Left ventricle myocardium superior (tissue), 1 donor: ENCODE measurements around the gene DRC7. TPM values are rescaled to one million over a fixed set of nuclear protein-coding genes. Genes with fewer than 3 reads are reported as not detected.

Experiments used
- ATAC-seq: fragments of 200-7000 bp; cut with Tn5 transposase; one replicate; pipeline ENCODE4 v1.9.1; 2020; ENCODE audit warnings: mild to moderate bottlenecking, moderate library complexity
- DNase-seq: peaks from one replicate; pipeline ENCODE4 v3.0.0-alpha.2; 2020
- intact Hi-C: fragments of 100-400 bp; cut with micrococcal nuclease; formaldehyde crosslinking; loops from one replicate; pipeline ENCODE4 v1.11.0; 2022
- total RNA-seq: library from RNA; stranded (reverse); fragmentation: NEBNext Ultra II Directional; extraction: Animal tissue kit (Norgen Biotek cat#: 25700); gene quantifications from one replicate; pipeline ENCODE4 v1.2.1, GENCODE V29; 2021
- donor health status: DM: no; HTN: yes; CAD: no; lungs with severe emphysema.

The DRC7 gene
- total RNA-seq, 1 donor from 2014 or later, result not detected

GRCh38 chr16:57754354-57755060 is 59.9 kb downstream of the DRC7 start:
- peak; percentile 15 for DNase-seq
- intact Hi-C loops, result loop anchor here (5.0 kb wide), 1 partner anchor 108 kb away; no protein-coding TSS in a partner anchor
- no peak for ATAC-seq

GRCh38 chr16:57755061-57755684 is 60.6 kb downstream of the DRC7 start:
- ATAC-seq, result no peak
- peak; percentile 29 for DNase-seq
- intact Hi-C loops, result loop anchor here (5.0 kb wide), 1 partner anchor 107 kb away; no protein-coding TSS in a partner anchor

- DNase-seq, result peak; percentile 22
- intact Hi-C loops, result loop anchor here (5.0 kb wide), 1 partner anchor 106 kb away; no protein-coding TSS in a partner anchor
- no peak for ATAC-seq
Measured at GRCh38 chr16:57755726-57756423, 61.3 kb downstream of the DRC7 start.

- ATAC-seq, result no peak
- DNase-seq, result peak; percentile 30
- intact Hi-C loops, result loop anchor here (5.0 kb wide), 1 partner anchor 106 kb away; no protein-coding TSS in a partner anchor
Measured at GRCh38 chr16:57756424-57757325, 62.1 kb downstream of the DRC7 start.

- ATAC-seq, result peak; percentile 90
- intact Hi-C loops, result loop anchor here (5.0 kb wide), 1 partner anchor 105 kb away; no protein-coding TSS in a partner anchor
- DNase-seq, result peak; percentile 93
Measured at GRCh38 chr16:57757326-57757786, 62.8 kb downstream of the DRC7 start.

GRCh38 chr16:57757883-57758282 is 63.3 kb downstream of the DRC7 start:
- intact Hi-C loops, result loop anchor here (5.0 kb wide), 1 partner anchor 104 kb away; no protein-coding TSS in a partner anchor
- no peak for ATAC-seq
- DNase-seq, result no peak

GRCh38 chr16:57758331-57759117 is 63.9 kb downstream of the DRC7 start:
- peak; percentile 3 for ATAC-seq
- no peak for DNase-seq
- intact Hi-C loops, result loop anchor here (5.0 kb wide), 1 partner anchor 104 kb away; no protein-coding TSS in a partner anchor

- ATAC-seq, result no peak
- DNase-seq, result no peak
- intact Hi-C loops, result loop anchor here (5.0 kb wide), 1 partner anchor 103 kb away; no protein-coding TSS in a partner anchor
Measured at GRCh38 chr16:57759131-57759530, 64.5 kb downstream of the DRC7 start.

- peak; percentile 1 for ATAC-seq
- intact Hi-C loops, result loop anchor here (5.0 kb wide), 1 partner anchor 103 kb away; no protein-coding TSS in a partner anchor
- DNase-seq, result no peak
Measured at GRCh38 chr16:57759541-57760356, 65.1 kb downstream of the DRC7 start.

GRCh38 chr16:57760357-57761160 is 66.0 kb downstream of the DRC7 start:
- ATAC-seq (no peak), DNase-seq (no peak)
- intact Hi-C loops, result no loop called here

- intact Hi-C loops, result no loop called here
- DNase-seq (no peak), ATAC-seq (no peak)
Measured at GRCh38 chr16:57761301-57761700, 66.7 kb downstream of the DRC7 start.

- intact Hi-C loops, result no loop called here
- ATAC-seq (no peak), DNase-seq (no peak)
Measured at GRCh38 chr16:57761957-57762356, 67.4 kb downstream of the DRC7 start.

- DNase-seq (no peak), ATAC-seq (no peak)
- intact Hi-C loops, result no loop called here
Measured at GRCh38 chr16:57762365-57763040, 67.9 kb downstream of the DRC7 start.

- no peak for ATAC-seq
- intact Hi-C loops, result no loop called here
- DNase-seq, result no peak
Measured at GRCh38 chr16:57763285-57764005, 68.8 kb downstream of the DRC7 start.

GRCh38 chr16:57764006-57764340 is 69.4 kb downstream of the DRC7 start:
- intact Hi-C loops, result no loop called here
- no peak for ATAC-seq
- no peak for DNase-seq
